Fibroblast of villous mesenchyme (primary cell): Measurements from ENCODE around the gene CYFIP2. TPM values are rescaled to one million over a fixed set of nuclear protein-coding genes. Genes with fewer than 3 reads are reported as not detected.

Experiments used
- DNase-seq: peaks from one replicate; pipeline ENCODE4 v3.0.0-alpha.2; 2010; ENCODE audit warnings: low read depth
- H3K4me3 ChIP-seq: 2 replicates; pipeline ENCODE4 v1.5.1; 2011; ENCODE audit warnings: low read depth, mild to moderate bottlenecking, low read length
- total RNA-seq: library from RNA; depleted of rRNA; stranded (reverse); fragments of >200 nt; gene quantifications from 2 replicates; pipeline ENCODE4 v1.2.3, GENCODE V29; 2012
- TF ChIP-seq, protein P1 (sequence below): IDR thresholded peaks from 2 replicates; pipeline ENCODE4 v1.5.1; 2012; ENCODE audit warnings: low read depth, mild to moderate bottlenecking, low read length; ENCODE audit not compliant: insufficient read depth

Gene CYFIP2
- total RNA-seq, 1 donor: 13.4 TPM

DNA sequence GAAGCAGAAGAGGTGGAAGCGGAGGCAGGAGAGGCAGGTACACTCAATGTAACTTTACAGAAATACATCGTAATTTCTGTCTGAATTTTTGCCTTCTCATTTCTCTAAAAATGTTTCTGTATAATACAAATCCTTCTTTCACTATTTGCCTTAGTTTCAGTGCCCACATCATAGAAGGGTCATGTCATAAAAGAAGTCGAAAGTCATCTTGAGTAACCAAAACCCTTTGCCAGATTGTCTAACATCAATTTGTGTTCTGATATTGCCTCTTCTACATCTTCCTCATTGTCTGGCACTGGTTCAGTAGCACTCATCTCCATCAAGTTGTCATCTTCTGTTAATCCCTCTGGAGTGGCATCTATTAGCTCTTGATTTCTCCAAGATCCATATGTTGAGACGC is 6.2 kb upstream of the CYFIP2 start:
- no peak for DNase-seq
- no peak overlapping the region for H3K4me3 ChIP-seq
- TF ChIP-seq, protein P1, sequence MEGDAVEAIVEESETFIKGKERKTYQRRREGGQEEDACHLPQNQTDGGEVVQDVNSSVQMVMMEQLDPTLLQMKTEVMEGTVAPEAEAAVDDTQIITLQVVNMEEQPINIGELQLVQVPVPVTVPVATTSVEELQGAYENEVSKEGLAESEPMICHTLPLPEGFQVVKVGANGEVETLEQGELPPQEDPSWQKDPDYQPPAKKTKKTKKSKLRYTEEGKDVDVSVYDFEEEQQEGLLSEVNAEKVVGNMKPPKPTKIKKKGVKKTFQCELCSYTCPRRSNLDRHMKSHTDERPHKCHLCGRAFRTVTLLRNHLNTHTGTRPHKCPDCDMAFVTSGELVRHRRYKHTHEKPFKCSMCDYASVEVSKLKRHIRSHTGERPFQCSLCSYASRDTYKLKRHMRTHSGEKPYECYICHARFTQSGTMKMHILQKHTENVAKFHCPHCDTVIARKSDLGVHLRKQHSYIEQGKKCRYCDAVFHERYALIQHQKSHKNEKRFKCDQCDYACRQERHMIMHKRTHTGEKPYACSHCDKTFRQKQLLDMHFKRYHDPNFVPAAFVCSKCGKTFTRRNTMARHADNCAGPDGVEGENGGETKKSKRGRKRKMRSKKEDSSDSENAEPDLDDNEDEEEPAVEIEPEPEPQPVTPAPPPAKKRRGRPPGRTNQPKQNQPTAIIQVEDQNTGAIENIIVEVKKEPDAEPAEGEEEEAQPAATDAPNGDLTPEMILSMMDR: no peak

DNA sequence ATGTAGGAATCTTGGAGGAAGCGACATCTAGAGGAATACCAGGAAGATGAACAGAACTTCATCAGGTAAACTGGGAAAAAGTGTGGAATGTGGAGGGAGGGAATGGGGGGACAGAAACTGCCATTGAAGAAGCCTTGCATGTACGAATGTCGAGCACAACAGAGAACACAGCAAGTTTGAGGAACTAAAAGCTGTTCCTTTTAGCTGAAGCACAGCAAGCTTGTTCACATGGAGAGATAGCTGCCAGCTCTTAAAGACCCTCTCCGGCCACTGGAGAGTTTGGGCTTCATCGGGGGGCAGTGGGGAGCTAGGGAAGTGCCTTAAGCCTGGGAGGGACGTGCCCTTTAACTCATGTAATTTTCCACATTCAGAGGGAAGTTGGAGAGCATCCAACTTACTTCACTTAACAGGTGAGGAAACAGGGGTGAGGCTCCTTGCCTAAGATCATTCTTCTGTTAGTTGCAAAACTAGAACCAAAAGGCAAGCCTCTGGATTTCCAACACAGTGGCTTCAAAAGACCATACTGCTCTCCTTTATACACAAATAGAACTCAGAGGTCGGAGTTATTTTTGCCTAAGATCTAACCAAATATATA is 2.3 kb upstream of the CYFIP2 start:
- no peak overlapping the region for H3K4me3 ChIP-seq
- TF ChIP-seq, protein P1: no peak
- DNase-seq: no peak

DNA sequence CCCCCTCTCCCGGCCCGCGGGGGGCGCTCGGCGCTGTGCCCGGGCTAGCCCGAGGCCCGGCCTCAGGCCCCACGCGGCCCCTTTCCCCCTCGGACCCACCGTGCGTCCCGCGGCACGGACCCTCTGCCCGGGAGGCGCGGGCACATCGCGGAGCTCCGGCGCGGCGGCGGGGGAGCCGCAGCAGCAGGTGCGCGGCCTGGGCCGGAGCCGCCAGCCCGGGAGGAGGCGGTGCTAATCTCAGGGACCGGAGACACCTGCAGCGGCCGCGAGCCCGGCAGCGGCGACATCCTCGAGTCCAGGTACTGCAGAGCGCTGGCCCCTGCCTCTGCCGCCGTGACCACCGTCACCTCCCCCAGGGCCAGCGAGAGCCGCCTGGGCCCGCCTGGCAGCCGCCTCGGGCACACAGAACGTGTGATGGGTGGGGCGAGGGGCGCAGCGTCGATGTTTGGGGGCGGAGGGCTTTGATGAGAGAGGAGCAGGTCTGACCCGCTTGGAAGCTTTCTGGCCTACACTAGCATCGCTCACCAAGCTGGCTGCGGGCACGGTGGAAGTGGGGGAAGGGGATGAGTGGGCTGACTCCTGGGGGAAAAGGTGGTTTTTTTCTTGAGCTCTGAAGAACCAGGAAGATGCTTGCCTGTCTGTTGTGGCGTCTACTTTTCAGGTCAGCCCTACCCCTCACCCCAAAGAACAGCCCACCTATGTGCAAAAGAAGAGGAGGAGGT is 524 bp downstream of the CYFIP2 start:
- peak overlapping the region; percentile 64 for H3K4me3 ChIP-seq
- TF ChIP-seq, protein P1: no peak
- DNase-seq: no peak

DNA sequence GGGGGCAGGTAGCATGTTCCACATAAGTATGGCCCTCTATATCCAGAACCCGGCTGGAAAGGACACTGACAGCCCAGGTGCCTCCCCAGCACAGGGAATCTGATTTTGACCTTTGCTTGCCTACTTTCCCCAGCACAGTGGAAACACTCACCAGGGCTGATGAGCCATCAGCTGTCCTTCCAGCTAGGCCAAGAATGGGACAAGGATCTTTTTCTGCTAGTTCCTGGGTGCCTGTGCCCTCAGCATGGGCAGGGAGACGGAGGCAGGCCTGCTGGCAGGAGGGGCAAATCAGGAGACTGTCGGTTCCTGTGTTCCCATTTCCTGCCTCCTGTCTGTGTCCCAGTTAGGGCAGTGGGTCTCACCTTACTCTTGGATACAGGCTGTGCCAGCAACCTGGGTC is 1.1 kb downstream of the CYFIP2 start:
- DNase-seq: no peak
- TF ChIP-seq, protein P1: no peak
- H3K4me3 ChIP-seq: no peak overlapping the region

DNA sequence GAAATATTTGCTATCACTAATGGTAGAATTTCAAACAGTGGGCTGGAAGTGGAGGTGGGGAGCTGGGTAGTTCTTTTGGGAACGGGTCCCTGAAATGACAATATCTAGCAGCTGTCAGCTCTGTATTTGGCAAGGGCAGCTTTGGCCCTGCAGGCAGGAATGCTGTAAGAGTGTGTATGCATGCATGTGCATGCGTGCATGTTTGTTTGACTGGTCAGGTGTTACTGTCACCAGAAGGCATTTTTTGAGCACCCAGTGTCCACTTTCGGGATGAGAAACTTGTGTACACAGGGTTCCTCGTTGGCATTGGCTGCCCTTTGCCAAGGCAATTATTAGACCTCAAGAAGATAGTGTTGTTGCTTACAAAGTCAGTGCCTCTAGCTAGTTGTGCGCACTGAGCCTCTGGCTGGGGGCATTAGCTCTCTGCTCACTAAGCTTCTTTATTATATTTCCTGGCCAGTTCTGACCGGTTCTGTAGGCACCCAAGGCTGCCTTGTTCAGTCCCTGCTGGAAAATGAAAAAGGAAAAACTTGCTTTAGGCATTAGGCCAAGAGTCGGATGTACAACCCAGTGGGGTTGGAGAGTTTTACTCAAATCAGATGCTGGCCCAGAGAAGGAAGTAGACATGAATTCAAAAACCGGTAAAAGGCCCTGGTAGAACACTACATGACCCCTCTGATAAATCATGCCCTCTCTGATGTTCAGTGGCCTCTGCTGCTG is 2.0 kb downstream of the CYFIP2 start:
- DNase-seq: no peak
- TF ChIP-seq, protein P1: no peak
- H3K4me3 ChIP-seq: no peak overlapping the region

DNA sequence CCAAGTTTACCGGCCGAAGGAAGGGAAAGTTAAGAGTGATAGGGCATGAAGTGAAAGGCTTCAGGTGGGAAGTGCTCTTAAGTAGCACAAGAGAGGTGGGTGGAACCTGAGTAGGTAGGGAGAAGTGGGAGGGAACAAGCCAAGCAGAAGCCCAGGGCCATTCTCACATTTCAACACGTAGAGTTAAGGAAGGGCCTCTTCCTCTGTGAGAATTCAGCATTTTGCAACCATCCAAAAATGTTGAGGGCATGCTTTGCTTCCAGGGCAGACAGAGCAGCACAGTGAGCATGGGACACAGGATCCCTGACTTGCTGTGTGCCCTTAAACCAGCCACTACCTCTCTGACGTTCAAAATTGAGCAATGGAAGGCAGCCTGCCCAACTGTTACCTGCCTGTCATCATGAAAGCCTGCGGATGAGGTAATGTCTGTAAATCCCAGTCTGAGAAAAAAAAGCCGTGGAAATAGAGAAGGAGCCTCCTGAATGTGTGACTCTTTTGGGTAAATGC is 3.3 kb downstream of the CYFIP2 start:
- TF ChIP-seq, protein P1: no peak
- DNase-seq: no peak
- H3K4me3 ChIP-seq: no peak overlapping the region
